ENCODE data around the gene CUX1. TPM values are rescaled to one million over a fixed set of nuclear protein-coding genes. Genes with fewer than 3 reads are reported as not detected.
A peak's percentile ranks its signal among the peaks of the same experiment; 100 is the strongest.
"Not testable (repeated sequence)": the region's sequence is repeated elsewhere in the genome, so short reads cannot be mapped to it uniquely, and the experiment has no call there.

CUX1 gene
- total RNA-seq, 1 donor from 2014 or later, result 97.4 TPM

DNA sequence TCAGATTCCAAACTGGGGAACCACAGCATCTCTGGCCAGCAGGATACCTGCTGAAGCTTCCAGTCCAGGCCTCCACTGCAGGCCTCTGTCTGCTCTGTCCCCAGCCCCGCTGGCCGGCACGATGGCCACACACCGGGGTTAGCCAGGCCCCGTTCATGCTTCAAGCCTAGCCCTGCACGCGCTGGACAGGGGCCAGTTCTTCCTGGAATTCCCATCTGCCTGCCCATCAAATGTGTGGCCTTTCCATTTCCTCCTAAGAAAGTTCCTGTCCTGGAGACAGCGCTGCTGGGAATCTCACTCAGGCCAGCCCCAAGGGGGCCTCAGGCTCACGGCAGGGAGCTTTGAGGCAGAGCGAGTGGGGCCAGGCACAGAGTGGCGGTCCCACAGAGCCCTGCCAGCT, 487.2 kb downstream of the CUX1 start:
- peak; percentile 56 for DNase-seq
- intact Hi-C loops (cut with DNase I), result no loop called here
- ATAC-seq (ENCODE audit: poor library complexity), result no peak

DNA sequence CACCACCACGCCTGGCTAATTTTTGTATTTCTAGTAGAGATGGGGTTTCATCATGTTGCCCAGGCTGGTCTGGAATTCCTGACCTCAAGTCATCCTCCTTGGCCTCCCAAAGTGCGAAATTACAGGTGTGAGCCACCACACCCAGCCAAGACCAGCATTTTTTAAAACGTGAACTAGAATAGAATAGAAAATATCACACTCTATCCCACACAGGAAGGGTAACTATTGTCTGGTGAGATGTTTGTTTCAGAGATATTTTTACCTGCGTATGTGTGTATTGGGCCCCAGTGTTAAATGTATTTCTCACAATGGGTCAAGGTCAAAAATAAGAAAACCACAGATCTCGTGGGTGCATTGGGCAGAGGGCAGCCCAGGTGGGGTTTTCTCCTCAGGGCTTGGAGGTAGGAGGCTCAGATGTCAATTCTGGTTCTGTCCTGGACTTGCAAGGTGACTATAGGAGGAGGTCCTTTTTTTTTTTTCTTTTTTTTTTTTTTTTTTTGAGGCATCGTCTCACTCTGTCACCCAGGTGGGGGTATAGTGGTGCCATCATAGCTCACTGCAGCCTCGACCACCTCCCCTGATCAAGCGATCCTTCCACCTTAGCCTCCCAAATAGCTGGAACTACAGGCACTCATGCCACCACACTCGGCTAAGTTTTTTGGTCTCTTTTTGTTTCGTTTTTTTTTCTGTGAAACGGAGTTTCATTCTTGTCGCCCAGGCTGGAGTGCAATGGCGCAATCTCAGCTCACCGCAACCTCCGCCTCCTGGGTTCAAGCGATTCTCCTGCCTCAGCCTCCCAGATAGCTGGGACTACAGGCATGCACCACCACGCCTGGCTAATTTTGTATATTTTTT, 488.2 kb downstream of the CUX1 start:
- no peak for ATAC-seq (ENCODE audit: poor library complexity)
- no peak for DNase-seq
- intact Hi-C loops (cut with DNase I), result no loop called here

DNA sequence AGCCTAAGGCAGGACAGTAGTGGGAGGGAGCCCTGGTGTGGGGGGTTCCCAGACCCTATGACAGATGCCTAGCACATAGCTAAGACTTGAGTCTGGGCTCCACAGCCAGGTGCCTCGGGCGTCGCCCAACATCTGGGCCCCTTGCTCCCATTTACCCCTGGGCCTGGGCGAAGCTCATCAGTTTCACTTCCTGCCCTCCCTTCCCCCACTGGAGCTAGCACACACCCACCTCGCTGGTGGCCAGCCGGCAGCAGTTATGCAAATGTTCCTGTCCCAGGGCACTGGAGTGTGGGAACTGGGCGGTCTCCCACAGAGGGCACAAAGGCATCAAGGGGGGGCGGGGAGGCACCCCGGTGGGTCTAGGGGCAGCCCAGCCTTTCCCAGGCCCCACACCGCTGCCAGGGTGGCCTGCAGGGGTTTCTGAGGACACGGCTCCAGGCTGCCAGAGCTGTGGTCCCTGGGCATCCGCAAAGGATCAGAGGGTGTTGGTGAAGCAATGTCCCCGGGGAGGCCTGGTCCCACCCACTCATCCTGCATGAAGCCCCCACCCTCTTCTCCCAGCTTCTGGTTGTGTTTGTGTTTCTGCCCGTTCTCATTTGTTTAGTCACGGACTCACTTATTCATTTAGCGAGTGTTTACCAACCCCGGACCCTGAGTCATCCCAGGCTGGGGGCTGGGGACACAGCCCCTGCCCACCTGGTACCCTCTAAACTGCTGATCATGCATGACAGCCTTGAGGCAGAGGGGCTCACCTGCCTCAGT, 489.7 kb downstream of the CUX1 start:
- intact Hi-C loops (cut with DNase I), result no loop called here
- peak; percentile 72 for ATAC-seq (ENCODE audit: poor library complexity)
- peak; percentile 69 for DNase-seq

DNA sequence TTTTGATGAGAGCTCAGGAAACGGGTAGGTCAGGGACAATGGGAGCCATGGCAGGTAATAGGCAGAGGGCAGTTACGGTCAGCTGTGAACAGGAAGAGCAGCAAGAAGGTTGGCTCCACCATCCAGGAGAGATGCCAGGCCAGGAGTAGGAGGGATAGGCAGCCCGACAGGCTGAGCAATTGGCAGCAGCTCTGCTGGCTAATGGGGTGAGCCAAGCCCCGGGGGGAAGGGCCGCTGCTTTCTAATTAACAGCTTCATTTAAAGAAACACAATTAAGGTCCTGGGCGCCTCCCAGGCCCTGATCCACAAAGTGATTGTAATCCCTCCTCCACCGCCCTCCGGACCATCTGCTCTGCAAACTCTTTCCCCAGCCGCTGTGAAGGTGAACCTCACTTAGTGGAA, 493.0 kb downstream of the CUX1 start:
- DNase-seq (peak; percentile 34), ATAC-seq (ENCODE audit: poor library complexity) (no peak)
- intact Hi-C loops (cut with DNase I), result no loop called here

DNA sequence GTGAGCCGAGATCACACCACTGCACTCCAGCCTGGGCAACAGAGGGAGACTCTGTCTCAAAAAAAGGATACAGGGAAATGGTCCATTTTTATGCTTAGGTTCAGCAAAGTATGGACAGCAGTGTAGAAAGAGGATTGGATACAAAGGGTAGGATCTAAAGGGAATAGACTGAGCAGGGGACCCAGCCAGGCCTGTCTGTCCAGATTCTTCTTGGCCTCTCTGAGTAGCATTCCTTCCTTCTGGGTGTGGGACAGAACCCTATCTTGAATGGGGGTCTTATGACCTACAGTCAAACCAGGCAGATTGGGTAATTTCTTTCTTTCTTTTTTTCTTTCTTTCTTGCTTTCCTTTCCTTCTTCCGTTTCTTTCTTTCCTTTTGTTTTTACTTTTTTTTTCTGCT, 494.9 kb downstream of the CUX1 start:
- DNase-seq, result no peak
- intact Hi-C loops (cut with DNase I), result no loop called here
- ATAC-seq (ENCODE audit: poor library complexity), result no peak

DNA sequence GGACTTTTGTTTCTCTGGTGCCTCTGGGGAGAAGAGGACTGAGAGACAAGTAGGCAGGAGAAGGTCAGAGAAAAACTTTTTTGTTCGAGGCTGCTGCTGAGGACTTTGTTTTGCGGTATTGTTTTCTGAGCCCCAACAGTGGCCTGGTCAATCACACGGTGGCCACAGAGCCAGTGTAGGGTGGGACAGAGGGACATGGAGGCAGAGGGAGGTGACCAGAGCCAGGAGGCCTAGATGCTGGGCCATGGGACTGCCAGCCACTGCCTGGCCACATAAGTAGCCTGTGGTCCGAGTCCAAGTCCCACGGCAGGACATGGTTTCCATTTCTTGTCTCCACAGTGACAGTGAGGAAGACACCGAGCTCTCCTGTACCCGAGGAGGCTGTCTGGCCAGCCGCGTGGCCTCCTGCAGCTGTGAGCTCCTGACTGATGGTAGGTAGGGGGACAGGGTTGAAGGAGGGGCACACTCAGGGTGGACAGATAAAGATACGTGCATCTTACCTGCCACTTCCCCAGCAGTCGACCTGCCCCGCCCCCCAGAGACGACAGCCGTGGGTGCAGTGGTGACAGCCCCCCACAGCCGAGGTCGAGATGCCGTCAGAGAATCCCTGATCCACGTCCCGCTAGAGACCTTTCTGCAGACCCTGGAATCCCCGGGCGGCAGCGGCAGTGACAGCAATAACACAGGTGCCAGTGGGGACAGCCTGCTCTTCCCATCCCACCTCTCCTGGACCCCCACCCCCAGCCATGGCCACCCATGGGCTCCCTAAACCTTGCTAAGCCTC, 496.8 kb downstream of the CUX1 start:
- DNase-seq, result no peak
- intact Hi-C loops (cut with DNase I), result no loop called here
- no peak for ATAC-seq (ENCODE audit: poor library complexity)

DNA sequence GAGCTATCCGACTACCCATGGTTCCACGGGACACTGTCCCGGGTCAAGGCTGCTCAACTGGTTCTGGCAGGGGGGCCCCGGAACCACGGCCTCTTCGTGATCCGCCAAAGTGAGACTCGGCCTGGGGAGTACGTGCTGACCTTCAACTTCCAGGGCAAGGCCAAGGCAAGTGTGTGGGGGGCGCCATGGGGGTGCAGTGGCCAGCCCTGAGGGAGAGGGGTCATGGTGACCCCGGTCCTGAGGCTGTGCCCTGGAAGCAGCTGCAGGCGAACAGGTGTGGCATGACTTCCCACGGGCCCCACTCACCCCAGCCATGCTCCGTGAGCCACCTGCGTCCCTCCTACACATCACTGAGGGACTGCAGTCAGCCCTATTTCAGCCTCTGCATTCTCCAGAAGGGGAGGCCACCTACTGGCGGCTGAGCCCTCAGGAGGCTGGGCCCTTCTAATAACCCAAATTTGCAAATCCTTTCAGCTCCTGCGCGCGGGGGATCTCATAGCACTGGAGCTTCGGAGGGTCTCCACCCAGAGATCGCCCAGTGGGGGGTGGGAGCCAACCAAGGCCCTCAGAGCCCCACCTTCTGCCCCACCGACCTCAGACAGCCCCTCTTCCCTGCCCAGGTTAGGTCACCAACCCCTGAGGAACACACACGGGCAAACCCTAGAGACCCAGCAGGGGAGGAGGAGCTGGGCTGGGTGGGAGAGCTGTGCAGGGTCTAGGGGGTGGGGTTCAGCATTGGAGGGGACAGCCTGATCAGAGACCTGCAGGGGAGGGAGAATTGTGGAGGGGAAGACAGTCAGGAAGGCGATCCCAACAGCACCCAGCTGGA, 500.0 kb downstream of the CUX1 start:
- ATAC-seq (ENCODE audit: poor library complexity) (no peak), DNase-seq (no peak)
- intact Hi-C loops (cut with DNase I), result no loop called here

DNA sequence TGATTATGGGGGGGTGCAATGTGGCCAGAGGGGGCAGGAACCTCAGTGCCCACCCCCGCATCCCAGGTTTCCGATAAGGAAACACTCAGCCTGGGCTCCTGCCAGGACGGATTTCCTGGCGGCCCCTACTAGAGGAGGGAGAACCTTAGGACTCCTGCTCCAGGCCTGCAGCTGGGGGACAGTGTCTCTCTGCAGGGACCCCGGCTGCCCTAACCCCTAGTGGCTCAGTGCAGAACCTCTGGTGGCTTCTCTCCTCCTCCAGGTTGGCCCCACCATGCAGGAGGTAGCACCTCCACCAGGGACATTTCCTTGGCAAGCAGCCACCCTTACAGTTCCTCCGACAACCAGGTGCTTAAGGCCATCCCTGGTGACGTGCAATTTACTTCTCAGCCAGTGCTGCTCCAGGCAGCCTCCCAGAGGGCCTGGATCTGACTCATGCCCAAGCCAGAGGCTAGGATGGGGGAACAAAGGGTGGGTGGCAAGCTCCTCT, 501.1 kb downstream of the CUX1 start:
- intact Hi-C loops (cut with DNase I), result no loop called here
- no peak for DNase-seq

DNA sequence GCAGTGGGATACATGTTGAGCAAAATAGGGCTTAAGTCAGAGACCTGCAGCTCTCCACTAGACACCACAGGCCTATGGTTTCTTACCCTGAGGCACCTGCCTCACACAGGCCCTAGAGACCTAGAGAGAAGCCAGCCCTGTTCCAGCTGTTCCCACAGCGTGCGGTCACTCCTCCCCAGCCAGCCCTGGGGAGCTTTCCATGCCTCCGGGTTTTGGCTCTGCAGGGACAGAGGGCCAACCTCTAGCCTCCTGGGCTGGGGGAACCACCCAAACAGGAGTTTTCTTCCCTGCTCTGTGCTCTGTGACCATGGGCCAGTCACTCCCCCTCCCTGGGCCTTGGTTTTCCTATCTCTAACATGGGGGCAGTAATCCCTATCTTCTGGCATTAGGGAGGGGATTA, 502.2 kb downstream of the CUX1 start:
- no peak for ATAC-seq (ENCODE audit: poor library complexity)
- intact Hi-C loops (cut with DNase I), result no loop called here
- no peak for DNase-seq

More for the DNA sequence above, 501.1 kb downstream of the CUX1 start:
- ATAC-seq (ENCODE audit: poor library complexity), result no peak

DNA sequence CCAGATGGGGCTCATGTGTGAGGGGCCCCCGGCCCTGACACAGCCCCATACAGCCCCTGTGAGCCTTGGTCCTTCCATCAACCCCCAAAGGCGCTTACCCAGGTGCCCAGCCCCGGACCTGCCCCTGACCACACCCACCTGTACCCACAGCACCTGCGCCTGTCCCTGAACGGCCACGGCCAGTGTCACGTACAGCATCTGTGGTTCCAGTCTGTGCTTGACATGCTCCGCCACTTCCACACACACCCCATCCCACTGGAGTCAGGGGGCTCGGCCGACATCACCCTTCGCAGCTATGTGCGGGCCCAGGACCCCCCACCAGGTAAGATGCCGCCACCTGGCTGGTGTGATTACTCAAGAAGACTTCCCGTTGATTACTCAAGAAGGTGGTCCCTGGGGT, 502.8 kb downstream of the CUX1 start:
- intact Hi-C loops (cut with DNase I), result no loop called here
- ATAC-seq (ENCODE audit: poor library complexity), result no peak
- no peak for DNase-seq

DNA sequence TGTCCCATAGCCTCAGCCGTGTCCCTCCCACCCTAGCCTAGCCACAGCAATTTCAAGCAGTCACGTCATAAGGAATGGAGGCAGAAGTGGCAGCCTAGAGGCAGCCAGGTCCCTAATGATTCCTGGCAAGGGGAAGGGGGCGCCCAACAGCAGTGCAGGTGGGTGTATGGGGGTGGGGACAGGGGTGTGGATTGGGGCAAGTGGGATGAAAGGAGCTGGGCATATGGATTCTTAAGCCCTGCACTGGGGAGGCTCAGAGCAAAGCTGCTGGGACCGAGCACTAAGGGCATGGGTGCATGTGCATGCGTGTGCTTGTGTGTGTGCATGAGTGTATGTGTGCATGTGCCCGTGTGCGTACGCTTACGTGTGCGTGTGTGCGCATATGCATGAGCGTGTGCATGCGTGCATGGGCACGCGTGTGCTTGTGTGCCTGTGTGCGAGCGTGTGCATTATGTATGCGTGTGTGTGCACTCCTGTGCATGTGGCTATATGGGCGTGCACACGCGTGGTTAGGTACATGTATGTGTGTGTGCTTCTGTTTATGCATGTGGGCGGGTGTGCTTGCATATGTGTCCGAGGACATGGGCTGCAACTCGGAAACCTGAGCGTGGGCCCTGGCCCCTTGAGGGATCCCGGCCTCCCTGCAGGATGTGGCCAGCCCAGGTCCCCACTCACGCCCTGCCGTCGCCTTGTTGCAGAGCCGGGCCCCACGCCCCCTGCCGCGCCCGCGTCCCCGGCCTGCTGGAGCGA, 503.4 kb downstream of the CUX1 start:
- intact Hi-C loops (cut with DNase I), result no loop called here
- no peak for DNase-seq
- ATAC-seq (ENCODE audit: poor library complexity), result no peak

DNA sequence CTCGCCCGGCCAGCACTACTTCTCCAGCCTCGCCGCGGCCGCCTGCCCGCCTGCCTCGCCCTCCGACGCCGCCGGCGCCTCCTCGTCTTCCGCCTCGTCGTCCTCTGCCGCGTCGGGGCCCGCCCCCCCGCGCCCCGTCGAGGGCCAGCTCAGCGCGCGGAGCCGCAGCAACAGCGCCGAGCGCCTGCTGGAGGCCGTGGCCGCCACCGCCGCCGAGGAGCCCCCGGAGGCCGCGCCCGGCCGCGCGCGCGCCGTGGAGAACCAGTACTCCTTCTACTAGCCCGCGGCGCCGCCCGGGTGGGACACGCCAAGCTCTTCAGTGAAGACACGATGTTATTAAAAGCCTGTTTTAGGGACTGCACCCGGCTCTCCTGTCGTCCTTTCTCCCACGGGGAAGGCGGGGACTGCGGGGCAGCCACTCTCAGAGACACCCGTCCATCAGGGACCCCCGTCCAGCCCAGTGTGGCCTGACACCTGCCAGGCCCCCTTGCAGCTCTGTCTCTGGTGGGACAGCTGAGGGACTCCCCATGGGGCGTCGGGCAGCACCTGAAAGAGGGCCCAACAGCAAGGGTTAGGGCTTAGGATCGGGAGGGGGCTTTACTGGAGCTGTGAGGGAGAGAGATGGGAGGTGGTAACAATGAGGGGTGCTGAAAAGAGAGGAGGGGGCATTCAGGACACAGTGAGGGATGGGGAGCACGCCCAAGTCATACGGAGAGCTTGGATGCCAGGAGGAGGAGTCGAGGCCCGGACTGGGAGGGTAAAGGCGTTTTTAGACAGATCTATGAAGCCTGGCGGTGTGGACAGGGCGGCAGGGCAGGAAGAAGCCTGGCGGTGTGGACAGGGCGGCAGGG, 504.1 kb downstream of the CUX1 start:
- DNase-seq, result no peak
- intact Hi-C loops (cut with DNase I), result no loop called here
- ATAC-seq (ENCODE audit: poor library complexity), result peak; percentile 39

DNA sequence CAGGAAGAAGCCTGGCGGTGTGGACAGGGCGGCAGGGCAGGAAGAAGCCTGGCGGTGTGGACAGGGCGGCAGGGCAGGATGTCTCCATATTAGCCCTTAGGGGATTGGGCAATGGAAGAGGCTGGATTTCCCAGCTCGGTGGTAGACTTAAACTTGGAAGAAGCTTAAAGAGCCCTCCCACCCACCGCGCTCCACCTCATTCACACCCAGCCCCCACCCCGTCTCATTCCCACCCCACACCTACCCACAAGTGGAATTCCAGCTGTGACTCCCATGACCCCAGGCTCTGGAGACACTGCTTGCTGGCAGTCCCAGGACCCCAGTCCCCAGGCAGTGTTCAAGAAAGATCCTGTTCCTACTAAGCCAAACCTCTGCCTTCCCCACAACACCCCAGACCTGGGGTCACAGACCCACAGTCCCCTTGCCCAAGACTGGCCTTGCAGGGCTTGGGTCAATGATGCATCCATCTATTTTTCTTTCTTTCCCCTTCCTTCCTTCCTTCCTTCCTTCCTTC, 504.8 kb downstream of the CUX1 start:
- ATAC-seq (ENCODE audit: poor library complexity) (no peak), DNase-seq (no peak)
- intact Hi-C loops (cut with DNase I), result no loop called here

DNA sequence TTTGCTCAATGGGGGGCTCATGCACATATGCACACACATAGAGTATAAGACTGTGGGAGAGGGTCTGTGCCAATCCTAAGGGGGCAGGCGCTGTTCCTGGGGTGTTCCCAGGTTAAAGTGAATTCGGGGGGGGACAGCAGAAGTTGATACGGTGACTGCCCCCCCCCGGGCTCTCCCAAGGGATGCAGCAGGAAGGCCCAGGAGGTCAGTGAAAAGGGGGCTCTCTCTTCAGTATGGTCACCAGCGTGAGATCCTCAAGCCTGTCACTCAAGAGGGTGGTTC, 506.4 kb downstream of the CUX1 start:
- ATAC-seq (ENCODE audit: poor library complexity), result no peak
- intact Hi-C loops (cut with DNase I), result no loop called here

DNA sequence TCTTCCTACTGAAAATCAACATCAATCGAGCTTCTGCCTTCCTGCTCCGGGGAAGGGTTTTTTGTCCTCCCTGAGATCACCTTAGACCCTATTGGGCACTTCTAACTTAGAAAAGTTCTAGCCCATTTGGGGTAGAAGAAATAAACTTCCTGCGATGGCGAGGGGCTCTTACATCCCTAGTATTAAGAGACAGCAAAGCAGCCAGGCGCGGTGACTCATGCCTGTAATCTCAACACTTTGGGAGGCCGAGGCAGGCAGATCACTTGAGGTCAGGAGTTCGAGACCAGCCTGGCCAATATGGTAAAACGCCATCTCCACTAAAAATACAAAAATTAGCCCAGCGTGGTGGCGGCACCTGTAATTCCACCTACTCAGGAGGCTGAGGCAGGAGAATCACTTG, 507.7 kb downstream of the CUX1 start:
- DNase-seq; intact Hi-C loops (cut with DNase I); ATAC-seq (ENCODE audit: poor library complexity): not testable (repeated sequence)

More for the DNA sequence above, 506.4 kb downstream of the CUX1 start:
- DNase-seq, result no peak

DNA sequence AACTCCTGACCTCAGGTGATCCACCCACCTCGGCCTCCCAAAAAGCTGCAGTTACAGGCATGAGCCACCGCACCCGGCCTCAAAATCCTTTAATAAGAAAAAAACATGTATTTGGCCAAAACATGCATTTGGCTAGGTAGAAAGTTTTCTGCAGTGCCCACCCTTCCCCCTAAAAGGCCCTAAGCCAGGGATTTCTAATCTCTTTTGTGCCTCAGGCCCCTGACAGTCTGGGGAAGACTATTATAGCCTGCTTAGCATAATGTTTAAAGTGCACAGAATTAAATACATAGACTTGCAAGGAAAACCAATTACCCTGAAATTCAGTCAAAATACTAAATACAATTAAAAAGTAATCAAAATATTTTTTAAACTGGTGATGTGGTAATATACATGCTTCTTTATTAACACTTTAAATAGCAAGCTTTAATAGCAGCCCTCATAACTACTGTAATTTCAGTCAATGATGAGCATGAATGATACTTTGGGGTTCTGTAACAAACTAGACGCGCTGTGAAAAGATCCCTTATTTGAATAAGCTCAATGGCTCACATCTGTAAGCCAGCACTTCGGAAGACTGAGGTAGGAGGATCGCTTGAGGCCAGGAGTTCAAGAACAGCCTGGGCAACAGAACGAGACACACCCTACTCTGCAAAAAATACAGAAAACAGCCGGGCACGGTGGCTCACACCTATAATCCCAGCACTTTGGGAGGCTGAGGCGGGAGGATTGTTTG, 508.9 kb downstream of the CUX1 start:
- no peak for DNase-seq
- ATAC-seq (ENCODE audit: poor library complexity), result no peak
- intact Hi-C loops (cut with DNase I), result no loop called here
